GM12801 (cell line): Measurements from ENCODE around the gene CA7.

ENCODE experiments used
- CTCF ChIP-seq: IDR thresholded peaks from one replicate; pipeline ENCODE4 v1.5.1; 2011; ENCODE audit warnings: control low read depth; ENCODE audit not compliant: insufficient read length; ENCODE audit errors: extremely low read depth

Gene CA7

DNA sequence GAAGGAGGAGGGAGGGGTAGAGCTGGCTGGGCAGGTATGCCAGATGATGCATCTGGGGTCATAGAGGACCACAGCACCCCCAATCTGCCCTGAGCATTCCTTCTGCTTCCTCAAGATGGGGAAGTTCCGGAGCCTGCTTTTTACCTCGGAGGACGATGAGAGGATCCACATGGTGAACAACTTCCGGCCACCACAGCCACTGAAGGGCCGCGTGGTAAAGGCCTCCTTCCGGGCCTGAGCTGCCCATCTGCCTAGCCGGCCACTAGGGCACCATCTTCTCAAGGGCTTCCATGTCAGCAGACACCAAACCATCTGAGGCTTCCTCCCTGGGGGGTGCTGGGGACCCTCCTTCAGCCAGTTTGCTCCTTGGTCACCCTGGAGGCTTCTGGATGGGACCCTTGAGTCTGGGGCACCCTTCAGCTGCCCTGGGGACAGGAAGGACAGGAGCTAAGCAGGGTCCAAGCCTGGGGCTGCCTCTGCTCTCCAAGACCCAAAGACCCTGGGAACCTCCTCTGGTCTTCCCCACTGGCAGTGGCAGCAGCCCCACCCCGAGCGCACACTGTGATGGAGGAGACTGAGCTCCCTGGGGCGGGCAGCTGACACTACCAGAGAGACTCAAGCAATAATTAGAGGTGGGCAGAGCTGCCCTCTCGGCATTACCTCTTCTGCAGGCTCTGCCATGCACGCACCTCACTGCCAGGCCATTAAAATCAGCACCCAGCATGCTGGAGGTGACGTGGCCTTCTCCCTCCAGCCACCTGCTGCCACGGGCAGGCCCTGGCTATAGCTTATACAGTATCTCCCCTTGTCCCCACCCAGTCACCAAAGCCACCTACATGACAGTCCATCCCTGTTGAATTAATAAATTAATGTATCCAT is 9.3 kb downstream of the CA7 start:
- TF ChIP-seq CTCF: no peak

- no peak for TF ChIP-seq CTCF
Measured at GRCh38 chr16:66856184-66856730, 12.0 kb downstream of the CA7 start.

GRCh38 chr16:66856801-66857200 is 12.6 kb downstream of the CA7 start:
- TF ChIP-seq CTCF: no peak

DNA sequence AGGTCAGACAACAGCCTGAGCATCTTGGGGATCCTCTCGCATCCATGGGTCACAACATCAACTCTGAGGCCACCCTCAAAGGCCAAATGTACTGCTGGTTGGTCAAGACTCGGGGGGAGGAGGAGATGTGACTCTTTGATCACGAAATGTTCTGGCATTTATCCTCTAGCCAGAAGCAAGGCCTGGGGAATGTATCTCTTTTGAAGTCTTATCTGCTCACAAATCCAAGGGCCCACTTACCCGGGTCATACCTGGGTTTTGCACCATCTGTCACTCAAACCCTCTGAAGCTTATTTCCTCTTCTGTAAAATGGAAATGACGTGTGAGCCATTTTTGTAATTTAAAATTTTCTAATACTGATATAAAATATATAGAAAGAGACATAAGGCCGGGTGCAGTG is 13.2 kb downstream of the CA7 start:
- TF ChIP-seq CTCF: no peak

- no peak for TF ChIP-seq CTCF
Measured at GRCh38 chr16:66858740-66859396, 14.7 kb downstream of the CA7 start.

- no peak for TF ChIP-seq CTCF
Measured at GRCh38 chr16:66859397-66860068, 15.3 kb downstream of the CA7 start.

- no peak for TF ChIP-seq CTCF
Measured at GRCh38 chr16:66862023-66862520, 17.9 kb downstream of the CA7 start.
